ENCODE data around the gene SPOCK1.

Gene SPOCK1

GRCh38 chr5:137504916-137505315 lies 5.8 kb upstream of the SPOCK1 start:
- Histone ChIP-seq H3K36me3 (ENCODE audit: insufficient read depth, low read length) (no peaks in the 10 kb centered on the region), H2AFZ (ENCODE audit: low read depth, low read length) (no peak overlapping the region), H3K27ac (ENCODE audit: low read length) (no peak overlapping the region), H3K4me2 (ENCODE audit: insufficient read depth, low read length) (no peak overlapping the region), H3K4me1 (ENCODE audit: insufficient read depth, low read length) (no peaks in the 10 kb centered on the region), H3K4me3 (ENCODE audit: low read depth in 1 of 2, low read length in 2 of 2) (no peak overlapping the region), H3K79me2 (ENCODE audit: insufficient read depth, low read length) (no peaks in the 10 kb centered on the region), H3K9ac (ENCODE audit: low read depth, low read length) (no peak overlapping the region), H3K27me3 (ENCODE audit: insufficient read depth, low read length, poor library complexity) (no peaks in the 10 kb centered on the region), H4K20me1 (ENCODE audit: insufficient read depth, low read length) (no peaks in the 10 kb centered on the region), H3K9me3 (ENCODE audit: insufficient read depth, low read length, severe bottlenecking) (no peaks in the 10 kb centered on the region)
- ATAC-seq (ENCODE audit: insufficient read depth, low read depth) (no peak), DNase-seq (no peak)
- no peak for TF ChIP-seq CTCF (IDR thresholded peaks at IDR 0.05; ENCODE audit: borderline replicate concordance, extremely low read depth, low read length, poor library complexity, severe bottlenecking)
- no peak for TF ChIP-seq EZH2 (IDR thresholded peaks at IDR 0.05; ENCODE audit: borderline replicate concordance, low read depth, low read length, severe bottlenecking)

GRCh38 chr5:137503456-137503855 lies 4.3 kb upstream of the SPOCK1 start:
- no peak overlapping the region for H3K9ac ChIP-seq (ENCODE audit: low read depth, low read length)
- TF ChIP-seq CTCF (IDR thresholded peaks at IDR 0.05; ENCODE audit: borderline replicate concordance, extremely low read depth, low read length, poor library complexity, severe bottlenecking) = no peak
- no peak for TF ChIP-seq EZH2 (IDR thresholded peaks at IDR 0.05; ENCODE audit: borderline replicate concordance, low read depth, low read length, severe bottlenecking)
- H2AFZ ChIP-seq (ENCODE audit: low read depth, low read length) = no peak overlapping the region
- H3K4me3 ChIP-seq (ENCODE audit: low read depth in 1 of 2, low read length in 2 of 2) = no peak overlapping the region
- H3K9me3 ChIP-seq (ENCODE audit: insufficient read depth, low read length, severe bottlenecking) = no peaks in the 10 kb centered on the region
- no peaks in the 10 kb centered on the region for H3K4me1 ChIP-seq (ENCODE audit: insufficient read depth, low read length)
- no peak overlapping the region for H3K4me2 ChIP-seq (ENCODE audit: insufficient read depth, low read length)
- ATAC-seq (ENCODE audit: insufficient read depth, low read depth) = no peak
- H4K20me1 ChIP-seq (ENCODE audit: insufficient read depth, low read length) = no peaks in the 10 kb centered on the region
- H3K36me3 ChIP-seq (ENCODE audit: insufficient read depth, low read length) = no peaks in the 10 kb centered on the region
- DNase-seq = no peak
- no peak overlapping the region for H3K27ac ChIP-seq (ENCODE audit: low read length)
- no peaks in the 10 kb centered on the region for H3K27me3 ChIP-seq (ENCODE audit: insufficient read depth, low read length, poor library complexity)
- H3K79me2 ChIP-seq (ENCODE audit: insufficient read depth, low read length) = no peaks in the 10 kb centered on the region

GRCh38 chr5:137502632-137503031 lies 3.5 kb upstream of the SPOCK1 start:
- Histone ChIP-seq H3K36me3 (ENCODE audit: insufficient read depth, low read length) (no peaks in the 10 kb centered on the region), H4K20me1 (ENCODE audit: insufficient read depth, low read length) (no peaks in the 10 kb centered on the region), H3K9ac (ENCODE audit: low read depth, low read length) (no peak overlapping the region), H3K79me2 (ENCODE audit: insufficient read depth, low read length) (no peaks in the 10 kb centered on the region), H3K9me3 (ENCODE audit: insufficient read depth, low read length, severe bottlenecking) (no peaks in the 10 kb centered on the region), H3K4me2 (ENCODE audit: insufficient read depth, low read length) (no peak overlapping the region), H3K4me1 (ENCODE audit: insufficient read depth, low read length) (no peaks in the 10 kb centered on the region), H3K27me3 (ENCODE audit: insufficient read depth, low read length, poor library complexity) (no peaks in the 10 kb centered on the region), H2AFZ (ENCODE audit: low read depth, low read length) (no peak overlapping the region), H3K27ac (ENCODE audit: low read length) (no peak overlapping the region), H3K4me3 (ENCODE audit: low read depth in 1 of 2, low read length in 2 of 2) (no peak overlapping the region)
- DNase-seq (no peak), ATAC-seq (ENCODE audit: insufficient read depth, low read depth) (no peak)
- TF ChIP-seq EZH2 (IDR thresholded peaks at IDR 0.05; ENCODE audit: borderline replicate concordance, low read depth, low read length, severe bottlenecking) = no peak
- no peak for TF ChIP-seq CTCF (IDR thresholded peaks at IDR 0.05; ENCODE audit: borderline replicate concordance, extremely low read depth, low read length, poor library complexity, severe bottlenecking)

- no peak for TF ChIP-seq CTCF (IDR thresholded peaks at IDR 0.05; ENCODE audit: borderline replicate concordance, extremely low read depth, low read length, poor library complexity, severe bottlenecking)
- no peak for TF ChIP-seq EZH2 (IDR thresholded peaks at IDR 0.05; ENCODE audit: borderline replicate concordance, low read depth, low read length, severe bottlenecking)
- H3K27ac ChIP-seq (ENCODE audit: low read length) = no peak overlapping the region
- no peaks in the 10 kb centered on the region for H3K79me2 ChIP-seq (ENCODE audit: insufficient read depth, low read length)
- no peak overlapping the region for H3K4me3 ChIP-seq (ENCODE audit: low read depth in 1 of 2, low read length in 2 of 2)
- no peaks in the 10 kb centered on the region for H3K27me3 ChIP-seq (ENCODE audit: insufficient read depth, low read length, poor library complexity)
- no peaks in the 10 kb centered on the region for H3K36me3 ChIP-seq (ENCODE audit: insufficient read depth, low read length)
- H3K9me3 ChIP-seq (ENCODE audit: insufficient read depth, low read length, severe bottlenecking) = no peaks in the 10 kb centered on the region
- DNase-seq (no peak), ATAC-seq (ENCODE audit: insufficient read depth, low read depth) (no peak)
- H2AFZ ChIP-seq (ENCODE audit: low read depth, low read length) = no peak overlapping the region
- H4K20me1 ChIP-seq (ENCODE audit: insufficient read depth, low read length) = no peaks in the 10 kb centered on the region
- no peak overlapping the region for H3K9ac ChIP-seq (ENCODE audit: low read depth, low read length)
- no peaks in the 10 kb centered on the region for H3K4me1 ChIP-seq (ENCODE audit: insufficient read depth, low read length)
- no peak overlapping the region for H3K4me2 ChIP-seq (ENCODE audit: insufficient read depth, low read length)
Observed at GRCh38 chr5:137501846-137502406, 2.8 kb upstream of the SPOCK1 start.
